ENCODE results near the gene FN3KRP.

DNA sequence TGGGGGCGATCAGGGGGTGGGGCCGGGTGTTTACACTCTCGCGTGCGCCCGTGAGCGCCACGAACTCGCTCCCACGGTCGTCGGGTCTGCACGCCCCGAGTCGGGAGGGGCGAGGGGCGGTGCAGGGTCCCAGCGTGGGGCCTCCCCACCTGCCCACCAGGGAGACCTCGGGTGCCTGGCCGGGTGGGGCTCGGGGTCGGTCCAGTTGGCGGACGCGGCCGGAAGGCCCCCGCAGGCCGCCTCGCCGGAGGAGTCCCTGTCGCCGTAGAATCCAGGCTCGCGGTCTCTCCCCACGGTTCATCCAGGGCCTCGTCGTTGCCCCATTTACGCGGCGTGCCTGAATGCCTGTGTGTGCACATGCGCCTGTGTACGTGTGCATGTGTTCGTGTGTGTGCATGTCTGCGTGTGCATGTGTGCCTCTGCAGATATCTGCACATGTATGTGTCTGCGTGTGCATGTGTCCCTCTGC lies 17.5 kb upstream of the FN3KRP start:
- TF ChIP-seq, protein P1, sequence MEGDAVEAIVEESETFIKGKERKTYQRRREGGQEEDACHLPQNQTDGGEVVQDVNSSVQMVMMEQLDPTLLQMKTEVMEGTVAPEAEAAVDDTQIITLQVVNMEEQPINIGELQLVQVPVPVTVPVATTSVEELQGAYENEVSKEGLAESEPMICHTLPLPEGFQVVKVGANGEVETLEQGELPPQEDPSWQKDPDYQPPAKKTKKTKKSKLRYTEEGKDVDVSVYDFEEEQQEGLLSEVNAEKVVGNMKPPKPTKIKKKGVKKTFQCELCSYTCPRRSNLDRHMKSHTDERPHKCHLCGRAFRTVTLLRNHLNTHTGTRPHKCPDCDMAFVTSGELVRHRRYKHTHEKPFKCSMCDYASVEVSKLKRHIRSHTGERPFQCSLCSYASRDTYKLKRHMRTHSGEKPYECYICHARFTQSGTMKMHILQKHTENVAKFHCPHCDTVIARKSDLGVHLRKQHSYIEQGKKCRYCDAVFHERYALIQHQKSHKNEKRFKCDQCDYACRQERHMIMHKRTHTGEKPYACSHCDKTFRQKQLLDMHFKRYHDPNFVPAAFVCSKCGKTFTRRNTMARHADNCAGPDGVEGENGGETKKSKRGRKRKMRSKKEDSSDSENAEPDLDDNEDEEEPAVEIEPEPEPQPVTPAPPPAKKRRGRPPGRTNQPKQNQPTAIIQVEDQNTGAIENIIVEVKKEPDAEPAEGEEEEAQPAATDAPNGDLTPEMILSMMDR (IDR thresholded peaks at IDR 0.05; ENCODE audit: low read depth, low read length), result no peak
- TF ChIP-seq EZH2phosphoT487 (IDR thresholded peaks at IDR 0.05; ENCODE audit: low read depth), result no peak

All from OCI-LY3 (cell line).